Upper lobe of left lung (tissue), 6 donors: ENCODE measurements around the gene CASP8. TPM values are rescaled to one million over a fixed set of nuclear protein-coding genes. Genes with fewer than 3 reads are reported as not detected.

Source experiments
- ATAC-seq, 2 donors: fragments of 200-7000 bp; cut with Tn5 transposase; one replicate each; pipeline ENCODE4 v1.9.1; 2022; ENCODE audit warnings: mild to moderate bottlenecking in 2 of 2, moderate library complexity in 2 of 2; ENCODE audit not compliant: low FRiP score in 2 of 2
- DNase-seq, 2 donors: peaks; one replicate each; pipeline ENCODE4 v3.0.0-alpha.2; 2019 to 2020
- H3K27ac ChIP-seq, 4 donors: fragments of 200-600 bp; sonication (generic); one replicate each; pipeline ENCODE4 v1.5.1; 2016 to 2019
- H3K27me3 ChIP-seq, 4 donors: fragments of 200-600 bp; sonication (generic); one replicate each; pipeline ENCODE4 v1.5.1; 2017 to 2019
- H3K36me3 ChIP-seq, 4 donors: fragments of 200-600 bp; sonication (generic); one replicate each; pipeline ENCODE4 v1.5.1; 2016 to 2019
- H3K4me1 ChIP-seq, 4 donors: fragments of 200-600 bp; sonication (generic); one replicate each; pipeline ENCODE4 v1.5.1; 2018 to 2019
- H3K4me3 ChIP-seq, 4 donors: fragments of 200-600 bp; sonication (generic); one replicate each; pipeline ENCODE4 v1.5.1; 2017 to 2019; ENCODE audit warnings: mild to moderate bottlenecking in 2 of 4, moderate library complexity in 1 of 4
- H3K9me3 ChIP-seq, 4 donors: fragments of 200-600 bp; sonication (generic); one replicate each; pipeline ENCODE4 v1.5.1; 2018 to 2019
- CTCF ChIP-seq, 6 experiments: fragments of 450-650 bp in 4 of 6; fragments of 200-600 bp in 2 of 6; sonication (generic) in 2 of 6; IDR thresholded peaks; one replicate each; pipeline ENCODE4 v1.5.1; 2016 to 2019; ENCODE audit warnings: antibody characterized with exemption in 6 of 6
- EP300 ChIP-seq, 4 donors: sonication (generic); formaldehyde crosslinking; IDR thresholded peaks; one replicate each; pipeline ENCODE4 v1.5.1; 2017; ENCODE audit warnings: antibody characterized with exemption in 4 of 4, control low read depth in 2 of 4
- POLR2A ChIP-seq, 4 donors: fragments of 450-650 bp; IDR thresholded peaks; one replicate each; pipeline ENCODE4 v1.5.1; 2016 to 2017; ENCODE audit warnings: antibody characterized with exemption in 4 of 4, mild to moderate bottlenecking in 2 of 4
- POLR2AphosphoS5 ChIP-seq, 2 donors: sonication (generic); formaldehyde crosslinking; IDR thresholded peaks; one replicate each; pipeline ENCODE4 v1.5.1; 2017; ENCODE audit warnings: antibody characterized with exemption in 2 of 2
- WGBS, 2 donors: methylation state at CpG; one replicate each; pipeline ENCODE4 v1.1.5; 2017 to 2018; 5-methylcytosine and 5-hydroxymethylcytosine counted together
- total RNA-seq, 6 donors: library from RNA; depleted of rRNA in 4 of 6; stranded (reverse); fragments of >200 nt in 4 of 6; gene quantifications; one replicate each; pipeline versions ENCODE4 v1.1.0 to v1.2.1, GENCODE V29; 2016 to 2021
- donor health status: DM: no; HTN: no; CAD: no; lungs with moderate emphysema.
- donor health status: DM: no; HTN: yes; CAD: no; lungs with severe emphysema.

The CASP8 gene
- total RNA-seq, 6 donors from 2014 or later: 23.7 to 81.7 (median 40.6) TPM

GRCh38 chr2:201244829-201245228 lies 15.5 kb upstream of the CASP8 start:
- H3K4me1 ChIP-seq: peaks cover 0 to 9% (median 6%) of the 10 kb centered on the region in 4 donors
- WGBS, 2 donors: 90 to 97% methylated on average over 5 of the region's 5 CpGs
- H3K4me3 ChIP-seq: no peak overlapping the region
- peak in 1 of 2 donors; percentile 51 for ATAC-seq
- TF ChIP-seq POLR2AphosphoS5 (IDR thresholded peaks at IDR 0.05): no peak
- no peak for TF ChIP-seq EP300 (IDR thresholded peaks at IDR 0.05)
- no peak for TF ChIP-seq CTCF (IDR thresholded peaks at IDR 0.05)
- TF ChIP-seq POLR2A (IDR thresholded peaks at IDR 0.05): no peak
- H3K9me3 ChIP-seq: no peaks in the 10 kb centered on the region
- H3K27ac ChIP-seq: no peak overlapping the region
- H3K36me3 ChIP-seq: no peaks in the 10 kb centered on the region
- no peak for DNase-seq
- no peaks in the 10 kb centered on the region for H3K27me3 ChIP-seq

- Histone ChIP-seq H3K27ac (peak overlapping the region in 3 of 4 donors; percentile 37 to 66 (median 52)), H3K4me3 (no peak overlapping the region), H3K4me1 (peaks cover 0 to 4% (median 1%) of the 10 kb centered on the region in 4 donors), H3K9me3 (no peaks in the 10 kb centered on the region), H3K27me3 (no peaks in the 10 kb centered on the region), H3K36me3 (no peaks in the 10 kb centered on the region)
- DNase-seq (no peak), ATAC-seq (peak in 1 of 2 donors; percentile 46)
- TF ChIP-seq EP300 (IDR thresholded peaks at IDR 0.05) (no peak), POLR2AphosphoS5 (IDR thresholded peaks at IDR 0.05) (no peak), CTCF (IDR thresholded peaks at IDR 0.05) (no peak), POLR2A (IDR thresholded peaks at IDR 0.05) (no peak)
- WGBS, 2 donors: 50 to 68% methylated on average over 4 of the region's 4 CpGs
Observed at GRCh38 chr2:201246280-201246679, 14.1 kb upstream of the CASP8 start.

GRCh38 chr2:201248288-201248844 lies 12.0 kb upstream of the CASP8 start:
- ATAC-seq (no peak), DNase-seq (no peak)
- TF ChIP-seq POLR2A (IDR thresholded peaks at IDR 0.05) (no peak), CTCF (IDR thresholded peaks at IDR 0.05) (no peak), POLR2AphosphoS5 (IDR thresholded peaks at IDR 0.05) (no peak), EP300 (IDR thresholded peaks at IDR 0.05) (no peak)
- Histone ChIP-seq H3K4me1 (peaks cover 0 to 4% (median 1%) of the 10 kb centered on the region in 4 donors), H3K9me3 (no peaks in the 10 kb centered on the region), H3K4me3 (no peak overlapping the region), H3K36me3 (no peaks in the 10 kb centered on the region), H3K27ac (no peak overlapping the region), H3K27me3 (no peaks in the 10 kb centered on the region)
- WGBS, 2 donors: 95 to 96% methylated on average over 6 of the region's 6 CpGs

- no peak for ATAC-seq
- TF ChIP-seq POLR2A (IDR thresholded peaks at IDR 0.05) (no peak), CTCF (IDR thresholded peaks at IDR 0.05) (no peak), EP300 (IDR thresholded peaks at IDR 0.05) (no peak), POLR2AphosphoS5 (IDR thresholded peaks at IDR 0.05) (no peak)
- 59 to 89% methylated on average over 2 of the region's 2 CpGs for WGBS, 2 donors
Observed at GRCh38 chr2:201249889-201250288, 10.4 kb upstream of the CASP8 start.

GRCh38 chr2:201250741-201251140 lies 9.6 kb upstream of the CASP8 start:
- Histone ChIP-seq H3K27ac (no peak overlapping the region), H3K9me3 (no peaks in the 10 kb centered on the region), H3K36me3 (no peaks in the 10 kb centered on the region), H3K4me3 (no peak overlapping the region), H3K27me3 (no peaks in the 10 kb centered on the region), H3K4me1 (peaks cover 11 to 23% (median 13%) of the 10 kb centered on the region in 4 donors)
- TF ChIP-seq POLR2A (IDR thresholded peaks at IDR 0.05) (no peak), CTCF (IDR thresholded peaks at IDR 0.05) (no peak), EP300 (IDR thresholded peaks at IDR 0.05) (no peak), POLR2AphosphoS5 (IDR thresholded peaks at IDR 0.05) (no peak)
- 89 to 93% methylated on average over 4 of the region's 4 CpGs for WGBS, 2 donors
- DNase-seq (no peak), ATAC-seq (no peak)

More at GRCh38 chr2:201249889-201250288, 10.4 kb upstream of the CASP8 start:
- H3K27ac ChIP-seq: no peak overlapping the region
- H3K4me3 ChIP-seq: no peak overlapping the region
- no peaks in the 10 kb centered on the region for H3K9me3 ChIP-seq
- no peaks in the 10 kb centered on the region for H3K36me3 ChIP-seq
- no peaks in the 10 kb centered on the region for H3K27me3 ChIP-seq
- no peak for DNase-seq
- peaks cover 11 to 18% (median 13%) of the 10 kb centered on the region in 4 donors for H3K4me1 ChIP-seq
